Common myeloid progenitor, CD34-positive (primary cell): Measurements from ENCODE around the gene AGPAT3.

ENCODE experiments used
- CTCF ChIA-PET: fragments of 350-600 bp; sonication (Branson Sonifier 250); formaldehyde crosslinking; loops from one replicate; lab custom pipeline; 2021; ENCODE audit warnings: antibody characterized with exemption; lab: Charles Lee
- POLR2A ChIA-PET: fragments of 350-600 bp; sonication (Branson Sonifier 250); formaldehyde crosslinking; loops from one replicate; lab custom pipeline; 2021; ENCODE audit warnings: antibody characterized with exemption; lab: Charles Lee
- DNase-seq, 3 donors: peaks; one replicate each; pipeline versions ENCODE4 v3.0.0 to v3.0.0-alpha.2; 2013
- H3K27ac ChIP-seq, 2 experiments: 1 replicate in 1 of 2; 2 replicates in 1 of 2; pipeline ENCODE4 v1.7.0; 2013; ENCODE audit warnings: inconsistent platforms in 2 of 2, low read length in 2 of 2, mild to moderate bottlenecking in 2 of 2, low read depth in 1 of 2, moderate library complexity in 1 of 2; ENCODE audit not compliant: severe bottlenecking in 2 of 2, insufficient read depth in 1 of 2, poor library complexity in 1 of 2
- H3K27me3 ChIP-seq, 5 experiments: replicated peaks in 2 of 5; 1 replicate in 3 of 5; 2 replicates in 2 of 5; pipeline versions ENCODE4 v1.6.1 to v1.7.0; 2013; ENCODE audit warnings: low read length in 4 of 5, mild to moderate bottlenecking in 2 of 5, moderate library complexity in 2 of 5, inconsistent platforms in 1 of 5; ENCODE audit not compliant: insufficient read depth in 5 of 5, control insufficient read depth in 4 of 5
- H3K36me3 ChIP-seq, 4 experiments: 1 replicate in 2 of 4; 2 replicates in 2 of 4; pipeline versions ENCODE4 v1.6.1 to v1.7.0; 2013; ENCODE audit warnings: low read length in 3 of 4, control low read depth in 1 of 4, mild to moderate bottlenecking in 1 of 4; ENCODE audit not compliant: control insufficient read depth in 4 of 4, insufficient read depth in 4 of 4
- H3K4me1 ChIP-seq, 4 experiments: 1 replicate in 3 of 4; 2 replicates in 1 of 4; pipeline versions ENCODE4 v1.6.1 to v1.7.1; 2013; ENCODE audit warnings: low read length in 3 of 4, mild to moderate bottlenecking in 3 of 4, control low read depth in 1 of 4, inconsistent platforms in 1 of 4, moderate library complexity in 1 of 4; ENCODE audit not compliant: control insufficient read depth in 4 of 4, insufficient read depth in 4 of 4; ENCODE audit errors: control extremely low read depth in 1 of 4
- H3K4me3 ChIP-seq, 7 experiments: 1 replicate in 4 of 7; 2 replicates in 3 of 7; pipeline versions ENCODE4 v1.5.1 to v1.7.0; 2013; ENCODE audit warnings: mild to moderate bottlenecking in 7 of 7, low read length in 6 of 7, moderate library complexity in 6 of 7, inconsistent platforms in 2 of 7, low read depth in 2 of 7, control low read depth in 1 of 7; ENCODE audit not compliant: insufficient read depth in 4 of 7, control insufficient read depth in 1 of 7; ENCODE audit errors: extremely low read depth in 1 of 7
- H3K9me3 ChIP-seq, 5 experiments: 1 replicate in 4 of 5; 2 replicates in 1 of 5; pipeline versions ENCODE4 v1.6.1 to v1.7.1; 2013; ENCODE audit warnings: low read length in 4 of 5, mild to moderate bottlenecking in 2 of 5, inconsistent platforms in 1 of 5, low read depth in 1 of 5, moderate library complexity in 1 of 5; ENCODE audit not compliant: control insufficient read depth in 4 of 5, insufficient read depth in 2 of 5; ENCODE audit errors: control extremely low read depth in 1 of 5
- WGBS: methylation state at CpG from one replicate; pipeline ENCODE4 v1.1.5; 2013; ENCODE audit not compliant: insufficient coverage; 5-methylcytosine and 5-hydroxymethylcytosine counted together

The AGPAT3 gene

DNA sequence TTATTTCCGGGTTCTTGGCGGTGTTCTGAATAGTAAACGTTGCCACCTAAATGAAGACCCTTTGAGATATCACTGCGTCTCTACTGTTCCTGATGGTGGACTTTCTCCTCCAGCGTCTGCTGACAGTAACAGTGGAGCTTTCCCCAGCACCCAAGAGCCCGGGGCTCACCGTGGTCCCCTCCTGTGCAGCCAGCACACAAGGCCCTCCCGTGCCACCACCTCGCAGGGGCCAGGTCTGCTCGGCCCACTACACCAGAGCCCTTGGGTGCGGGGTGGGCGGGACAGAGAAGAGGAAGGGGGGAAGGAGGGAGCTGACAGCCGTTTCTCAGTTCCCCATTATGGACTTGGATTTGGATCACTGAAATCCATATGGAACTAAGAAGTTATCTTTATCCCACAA lies 85.9 kb downstream of the AGPAT3 start:
- Histone ChIP-seq H3K36me3 (peaks cover 0 to 20% (median 13%) of the 10 kb centered on the region in 4 experiments), H3K27ac (no peak overlapping the region), H3K4me3 (no peak overlapping the region), H3K27me3 (no peaks in the 10 kb centered on the region), H3K9me3 (peaks cover 0 to 16% (median 2%) of the 10 kb centered on the region in 5 experiments), H3K4me1 (peaks cover 0 to 3% (median 0%) of the 10 kb centered on the region in 4 experiments)
- 93% methylated on average over 7 of the region's 13 CpGs for WGBS
- ChIA-PET POLR2A (no interaction called here), CTCF (interaction anchor here (0.9 kb wide), 1 partner anchor 11 kb away, joined by 3 read pairs; no protein-coding TSS in a partner anchor)
- DNase-seq: no peak

DNA sequence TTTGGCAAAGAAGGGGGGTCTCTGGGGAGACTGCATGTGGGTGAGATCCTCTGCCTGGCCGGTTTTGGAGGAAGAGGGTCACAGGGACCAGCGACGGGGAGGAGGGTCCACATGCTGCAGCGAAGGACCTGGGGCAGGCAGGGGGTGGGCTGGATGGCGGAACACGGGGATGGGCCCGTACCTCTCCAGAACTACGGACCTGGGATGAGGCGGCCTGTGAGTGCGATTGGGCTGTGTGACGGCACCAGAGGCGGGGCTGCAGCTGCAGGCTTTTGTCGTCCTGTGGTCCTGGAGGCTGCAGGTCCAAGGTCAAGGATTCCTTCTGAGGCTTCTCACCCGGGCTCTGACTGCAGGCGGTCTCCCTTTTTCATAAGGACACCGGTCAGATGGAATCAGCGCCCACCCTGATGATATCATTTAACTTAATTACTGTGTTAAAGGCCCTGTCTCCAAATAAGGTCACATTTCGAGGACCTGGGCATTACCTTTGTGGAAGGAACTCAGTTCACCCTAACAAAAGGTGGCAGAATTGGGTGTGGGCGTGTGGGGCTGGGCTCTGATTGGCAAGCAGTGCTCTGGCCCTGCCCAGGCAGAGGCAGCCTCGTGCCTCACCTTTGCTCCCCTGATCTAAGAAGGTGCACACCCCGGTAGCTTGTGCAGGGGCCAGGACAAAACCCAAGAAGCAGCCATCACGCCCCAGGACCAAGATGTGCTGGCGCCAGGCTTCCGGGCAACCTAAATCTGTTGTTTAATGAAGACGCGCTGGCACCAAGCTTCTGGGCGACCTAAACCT lies 87.1 kb downstream of the AGPAT3 start:
- WGBS: 97% methylated on average over 27 of the region's 27 CpGs
- Histone ChIP-seq H3K27me3 (no peaks in the 10 kb centered on the region), H3K9me3 (peaks cover 0 to 16% (median 2%) of the 10 kb centered on the region in 5 experiments), H3K4me1 (peaks cover 0 to 3% (median 0%) of the 10 kb centered on the region in 4 experiments), H3K27ac (no peak overlapping the region), H3K4me3 (no peak overlapping the region), H3K36me3 (peaks cover 0 to 20% (median 13%) of the 10 kb centered on the region in 4 experiments)
- POLR2A ChIA-PET: no interaction called here
- DNase-seq: no peak
- CTCF ChIA-PET: no interaction called here

DNA sequence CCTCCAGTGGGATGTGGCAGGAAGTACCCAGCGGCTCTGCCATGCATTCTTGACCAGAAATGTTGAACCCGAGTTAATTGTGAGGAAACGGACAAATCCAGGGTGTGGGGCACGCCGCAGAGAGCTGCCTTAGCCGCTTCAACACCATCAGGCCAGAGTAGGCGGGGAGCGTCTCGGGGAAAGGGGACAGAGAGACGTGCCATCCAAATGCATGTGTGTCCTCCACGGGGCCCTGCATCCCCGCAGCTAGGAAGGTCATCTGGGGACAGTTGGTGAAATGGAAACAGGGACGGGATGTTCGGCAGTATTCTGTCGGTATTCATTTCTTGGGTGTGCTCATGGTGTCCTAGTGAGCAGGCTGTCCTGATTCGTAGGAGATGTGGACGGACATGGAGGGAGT lies 88.0 kb downstream of the AGPAT3 start:
- H3K36me3 ChIP-seq: peaks cover 0 to 17% (median 12%) of the 10 kb centered on the region in 4 experiments
- no peaks in the 10 kb centered on the region for H3K27me3 ChIP-seq
- ChIA-PET POLR2A (no interaction called here), CTCF (interaction anchor here (0.8 kb wide), 1 partner anchor 20 kb away, joined by 3 read pairs; no protein-coding TSS in a partner anchor)
- H3K4me3 ChIP-seq: no peak overlapping the region
- DNase-seq: no peak
- WGBS: 96% methylated on average over 15 of the region's 17 CpGs
- H3K27ac ChIP-seq: no peak overlapping the region
- peaks cover 0 to 15% (median 2%) of the 10 kb centered on the region in 5 experiments for H3K9me3 ChIP-seq
- H3K4me1 ChIP-seq: peaks cover 0 to 3% (median 0%) of the 10 kb centered on the region in 4 experiments

DNA sequence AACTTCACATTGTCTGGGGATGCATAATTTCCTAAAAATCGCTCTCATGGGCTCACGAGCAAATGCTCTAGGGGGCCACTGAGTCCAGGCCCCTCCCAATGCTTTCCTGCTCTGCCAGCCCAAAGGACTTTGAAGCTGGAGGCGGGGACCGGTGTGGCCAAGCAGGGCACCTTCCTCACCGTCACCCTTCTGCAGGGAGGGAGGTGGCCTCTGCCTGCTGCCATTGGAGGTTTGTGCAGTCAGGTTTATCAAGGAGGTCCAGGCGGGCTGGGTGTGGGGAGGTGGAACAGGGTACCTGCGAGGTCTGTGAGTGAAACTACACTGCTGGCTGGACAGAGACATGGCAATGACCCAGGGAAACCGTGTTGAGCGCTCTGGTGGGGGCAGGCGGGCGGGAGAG lies 89.0 kb downstream of the AGPAT3 start:
- peaks cover 0 to 4% (median 0%) of the 10 kb centered on the region in 5 experiments for H3K9me3 ChIP-seq
- H3K36me3 ChIP-seq: peaks cover 0 to 9% (median 7%) of the 10 kb centered on the region in 4 experiments
- DNase-seq: no peak
- CTCF ChIA-PET: interaction anchor here (0.8 kb wide), 1 partner anchor 19 kb away, joined by 3 read pairs; no protein-coding TSS in a partner anchor
- H3K27ac ChIP-seq: no peak overlapping the region
- H3K4me3 ChIP-seq: no peak overlapping the region
- H3K27me3 ChIP-seq: no peaks in the 10 kb centered on the region
- POLR2A ChIA-PET: no interaction called here
- WGBS: 96% methylated on average over 10 of the region's 11 CpGs
- peaks cover 0 to 3% (median 0%) of the 10 kb centered on the region in 4 experiments for H3K4me1 ChIP-seq

DNA sequence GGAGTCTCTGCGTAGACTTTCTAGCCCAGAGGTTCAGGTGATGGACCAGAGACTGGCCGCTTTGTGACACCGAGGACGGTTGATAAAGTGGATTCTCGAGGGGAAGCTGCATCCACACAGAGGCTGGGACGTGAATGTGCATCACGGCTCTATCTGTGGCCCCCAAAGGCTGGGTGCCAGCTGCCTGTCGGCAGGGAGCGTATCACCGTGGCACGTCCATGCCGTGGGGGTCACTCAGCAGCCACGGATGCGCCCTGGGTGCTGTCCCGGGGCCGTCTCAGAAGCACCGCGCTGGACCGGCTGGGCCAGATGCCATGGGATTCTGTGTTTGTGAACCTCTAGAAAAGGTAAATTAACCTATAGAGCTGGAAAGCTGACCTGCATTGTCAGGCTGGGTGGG lies 89.9 kb downstream of the AGPAT3 start:
- ChIA-PET CTCF (interaction anchor here (0.9 to 1.5 kb wide), 2 partner anchors 8 to 122 kb away, joined by 4 to 6 read pairs; no protein-coding TSS in a partner anchor), POLR2A (no interaction called here)
- WGBS: 97% methylated on average over 19 of the region's 19 CpGs

DNA sequence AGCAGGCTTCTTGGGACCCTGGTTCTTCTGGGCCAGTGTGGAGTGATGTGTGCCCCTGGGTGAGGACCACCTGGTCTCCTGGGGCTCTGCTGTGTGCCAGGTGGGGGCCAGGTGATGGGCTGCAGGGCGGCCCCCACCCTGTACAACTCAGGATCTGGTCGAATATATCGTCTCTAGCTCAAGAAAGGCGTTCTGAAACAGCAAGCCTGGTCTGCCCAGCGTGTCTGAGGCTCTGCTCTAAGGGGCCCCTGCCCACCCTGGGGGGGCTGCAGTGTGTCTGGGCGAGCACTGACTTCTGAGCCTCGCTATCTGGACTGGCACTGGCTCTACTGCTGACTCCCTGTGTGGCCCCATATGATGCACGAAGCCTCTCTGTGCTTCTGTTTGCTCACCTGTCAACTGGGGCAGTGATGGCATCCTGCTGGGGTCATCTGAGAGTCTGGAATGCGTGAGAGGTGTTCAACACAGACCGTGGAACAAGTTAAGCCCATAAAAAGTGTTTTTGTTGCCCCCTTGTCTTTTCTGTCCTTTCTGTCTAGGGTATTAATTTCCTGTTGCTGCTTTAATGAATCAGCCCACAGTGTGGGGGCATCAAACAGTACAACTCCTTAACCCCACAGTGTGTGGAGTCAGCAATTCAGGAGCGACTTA lies 91.1 kb downstream of the AGPAT3 start:
- no peak overlapping the region for H3K4me3 ChIP-seq
- no peak overlapping the region for H3K27ac ChIP-seq
- 93% methylated on average over 10 of the region's 11 CpGs for WGBS
- H3K27me3 ChIP-seq: no peaks in the 10 kb centered on the region
- POLR2A ChIA-PET: no interaction called here
- peaks cover 4 to 18% (median 10%) of the 10 kb centered on the region in 4 experiments for H3K36me3 ChIP-seq
- no peaks in the 10 kb centered on the region for H3K9me3 ChIP-seq
- no peak for DNase-seq
- CTCF ChIA-PET: interaction anchor here (1.5 kb wide), 1 partner anchor 9 kb away, joined by 6 read pairs; no protein-coding TSS in a partner anchor
- H3K4me1 ChIP-seq: no peaks in the 10 kb centered on the region

More for the DNA sequence above, 89.9 kb downstream of the AGPAT3 start:
- Histone ChIP-seq H3K9me3 (no peaks in the 10 kb centered on the region), H3K27ac (no peak overlapping the region), H3K4me1 (no peaks in the 10 kb centered on the region), H3K4me3 (no peak overlapping the region), H3K27me3 (no peaks in the 10 kb centered on the region), H3K36me3 (peaks cover 0 to 13% (median 9%) of the 10 kb centered on the region in 4 experiments)
- no peak for DNase-seq
